Endothelial cell (in vitro differentiated cells): Measurements from ENCODE around the gene MYOM3. TPM values are rescaled to one million over a fixed set of nuclear protein-coding genes. Genes with fewer than 3 reads are reported as not detected.

ENCODE experiments used
- DNase-seq: peaks from one replicate; pipeline ENCODE4 v3.0.0; 2021; ENCODE audit warnings: low spot score
- H3K27ac Mint-ChIP-seq: one replicate; pipeline ENCODE4 v1.8.0; 2021; ENCODE audit warnings: mixed read lengths, inconsistent platforms; ENCODE audit not compliant: unreplicated experiment
- H3K27me3 Mint-ChIP-seq: one replicate; pipeline ENCODE4 v1.8.0; 2021; ENCODE audit warnings: mild to moderate bottlenecking, moderate library complexity, mixed read lengths, inconsistent platforms; ENCODE audit not compliant: unreplicated experiment
- H3K36me3 Mint-ChIP-seq: one replicate; pipeline ENCODE4 v1.8.0; 2021; ENCODE audit warnings: mild to moderate bottlenecking, low read depth, mixed read lengths, inconsistent platforms; ENCODE audit not compliant: unreplicated experiment
- H3K4me1 Mint-ChIP-seq: one replicate; pipeline ENCODE4 v1.8.0; 2021; ENCODE audit warnings: mild to moderate bottlenecking, mixed read lengths, inconsistent platforms; ENCODE audit not compliant: unreplicated experiment
- H3K4me3 Mint-ChIP-seq: one replicate; pipeline ENCODE4 v1.8.0; 2021; ENCODE audit warnings: mild to moderate bottlenecking, mixed read lengths, inconsistent platforms; ENCODE audit not compliant: unreplicated experiment
- H3K9me3 Mint-ChIP-seq: one replicate; pipeline ENCODE4 v1.8.0; 2021; ENCODE audit warnings: mixed read lengths, inconsistent platforms; ENCODE audit not compliant: unreplicated experiment
- total RNA-seq: library from RNA; stranded (reverse); fragmentation: NEBNext Ultra II Directional; extraction: Animal tissue kit (Norgen Biotek cat#: 25700); gene quantifications from one replicate; pipeline ENCODE4 v1.2.1, GENCODE V29; 2021; ENCODE audit not compliant: unreplicated experiment
- TF ChIP-seq, protein P1 (sequence below): fragments of 200-600 bp; sonication (generic); IDR thresholded peaks from one replicate; pipeline ENCODE4 v1.5.0; 2021; ENCODE audit warnings: antibody characterized with exemption; ENCODE audit not compliant: unreplicated experiment

Gene MYOM3
- total RNA-seq, 1 donor from 2014 or later = 0.59 TPM

DNA sequence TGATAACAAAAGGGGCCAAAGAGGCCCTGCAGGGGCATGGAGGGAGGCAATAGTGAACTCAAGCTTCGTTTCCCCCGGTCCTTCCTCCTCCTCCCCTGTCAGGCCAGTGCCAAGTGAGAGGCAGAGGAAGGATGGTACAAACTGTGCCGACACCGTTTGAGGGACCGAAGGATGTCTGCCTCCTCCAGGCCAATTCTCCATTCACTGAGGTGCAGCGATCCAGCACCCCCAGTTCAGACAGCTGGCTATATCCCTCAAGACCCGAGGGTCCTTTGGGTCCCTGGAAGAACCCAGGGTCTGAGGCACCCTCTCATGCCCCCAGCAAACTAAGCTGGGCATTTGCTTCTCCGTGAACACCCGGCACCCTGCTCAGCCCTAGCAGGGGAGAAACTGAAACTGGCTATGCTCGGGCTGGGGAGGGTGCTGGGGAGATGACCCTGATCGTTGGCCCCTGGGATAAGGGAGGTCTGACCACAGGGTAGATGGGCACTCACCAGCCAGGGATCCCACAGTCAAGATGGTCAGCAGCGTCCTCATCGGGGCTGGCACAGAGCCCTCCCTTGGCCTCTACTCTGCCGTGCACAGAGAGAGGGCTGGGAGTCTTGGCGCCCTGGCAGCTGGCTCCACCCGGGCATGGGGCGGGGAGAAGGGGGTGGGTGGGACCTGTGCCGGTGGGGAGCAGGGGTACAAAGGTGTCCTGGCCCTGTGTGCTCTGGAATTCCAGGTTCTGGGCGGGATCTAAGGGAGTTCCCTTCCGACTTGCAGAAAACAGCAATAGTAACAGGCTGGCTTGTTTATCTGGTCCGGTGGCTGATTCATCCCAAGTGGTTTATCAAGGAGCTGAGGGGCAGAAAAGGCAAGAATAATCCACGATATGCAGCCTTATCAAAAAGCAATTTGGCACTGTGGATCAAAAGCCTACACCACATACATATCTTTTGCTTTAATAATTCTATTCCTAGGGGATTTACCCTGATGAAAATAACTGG, 30.9 kb upstream of the MYOM3 start, which contains the start of gene IL22RA1:
Gene IL22RA1 (minus strand): TSS at position 595 of the 989 bp plus-strand sequence. CDS start 58 bp downstream, at position 537.
- DNase-seq = no peak
- Mint-ChIP-seq H3K27ac (no peak within 1 kb of the TSS), H3K4me3 (no peak within 1 kb of the TSS)

DNA sequence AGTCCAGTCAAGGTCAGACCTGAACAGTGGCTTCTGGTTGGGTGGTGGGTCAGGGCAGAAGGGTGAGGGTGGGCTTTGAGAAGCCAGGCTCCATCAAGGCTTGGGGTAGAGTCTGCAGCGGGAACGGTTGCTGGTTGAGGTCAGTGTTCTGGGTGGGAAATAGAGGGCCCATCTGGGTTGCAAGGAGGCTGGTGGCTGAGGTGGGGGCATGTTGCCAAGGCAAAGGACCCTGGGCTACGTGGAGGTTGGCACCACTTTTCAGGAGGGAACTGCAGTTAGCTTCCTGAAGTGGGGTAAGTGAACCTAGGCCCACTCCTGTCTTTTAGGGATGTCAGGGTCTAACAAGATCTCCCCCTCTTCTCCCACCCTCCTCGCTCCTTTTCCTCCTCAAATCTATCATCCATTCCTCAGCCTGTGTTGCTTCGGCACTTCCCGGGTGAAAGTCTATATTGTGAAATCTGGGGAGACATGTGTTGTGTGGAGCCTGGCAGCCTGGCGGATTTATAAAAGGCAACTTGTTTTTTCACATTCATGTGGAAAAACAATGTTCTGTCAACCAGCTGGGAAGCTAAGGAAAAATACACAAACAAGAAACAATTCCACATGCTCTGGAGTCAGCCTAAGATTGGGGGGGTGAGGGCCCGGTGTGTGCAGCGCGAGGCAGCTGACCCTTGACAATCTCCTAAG, 29.5 kb upstream of the MYOM3 start:
- no peak overlapping the region for H3K27ac Mint-ChIP-seq

More for the DNA sequence above, 30.9 kb upstream of the MYOM3 start, which contains the start of gene IL22RA1:
- H3K36me3 Mint-ChIP-seq = no peaks in the 10 kb centered on the region
- H3K9me3 Mint-ChIP-seq = no peaks in the 10 kb centered on the region
- peaks cover 13% of the 10 kb centered on the region for H3K4me1 Mint-ChIP-seq
- H3K27me3 Mint-ChIP-seq = no peaks in the 10 kb centered on the region
- TF ChIP-seq, protein P1, sequence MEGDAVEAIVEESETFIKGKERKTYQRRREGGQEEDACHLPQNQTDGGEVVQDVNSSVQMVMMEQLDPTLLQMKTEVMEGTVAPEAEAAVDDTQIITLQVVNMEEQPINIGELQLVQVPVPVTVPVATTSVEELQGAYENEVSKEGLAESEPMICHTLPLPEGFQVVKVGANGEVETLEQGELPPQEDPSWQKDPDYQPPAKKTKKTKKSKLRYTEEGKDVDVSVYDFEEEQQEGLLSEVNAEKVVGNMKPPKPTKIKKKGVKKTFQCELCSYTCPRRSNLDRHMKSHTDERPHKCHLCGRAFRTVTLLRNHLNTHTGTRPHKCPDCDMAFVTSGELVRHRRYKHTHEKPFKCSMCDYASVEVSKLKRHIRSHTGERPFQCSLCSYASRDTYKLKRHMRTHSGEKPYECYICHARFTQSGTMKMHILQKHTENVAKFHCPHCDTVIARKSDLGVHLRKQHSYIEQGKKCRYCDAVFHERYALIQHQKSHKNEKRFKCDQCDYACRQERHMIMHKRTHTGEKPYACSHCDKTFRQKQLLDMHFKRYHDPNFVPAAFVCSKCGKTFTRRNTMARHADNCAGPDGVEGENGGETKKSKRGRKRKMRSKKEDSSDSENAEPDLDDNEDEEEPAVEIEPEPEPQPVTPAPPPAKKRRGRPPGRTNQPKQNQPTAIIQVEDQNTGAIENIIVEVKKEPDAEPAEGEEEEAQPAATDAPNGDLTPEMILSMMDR = no peak

DNA sequence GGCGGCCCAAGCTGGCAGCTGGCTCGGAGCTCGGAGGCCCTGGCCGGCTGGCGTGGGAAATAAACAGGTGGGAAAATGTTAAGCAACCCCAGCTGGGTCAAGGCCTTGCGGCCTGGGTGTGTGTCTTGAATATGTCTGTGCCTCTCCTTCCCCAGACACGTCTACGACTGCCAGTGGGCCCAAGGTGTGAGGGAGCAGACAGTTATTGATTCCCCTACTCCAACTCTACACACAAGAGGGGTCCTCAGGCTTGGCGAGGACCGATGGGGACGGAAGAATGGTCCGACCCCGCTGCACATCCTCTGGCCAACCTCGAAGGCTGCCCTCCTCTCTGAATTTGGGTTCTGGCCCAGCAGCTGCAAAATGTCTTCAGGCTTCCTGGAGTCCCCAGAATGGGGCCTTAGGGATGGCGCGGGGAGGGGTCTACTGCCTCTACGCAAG, 28.8 kb upstream of the MYOM3 start:
- TF ChIP-seq, protein P1 = no peak
- no peak for DNase-seq
- H3K27me3 Mint-ChIP-seq = peaks cover 1% of the 10 kb centered on the region
- H3K4me3 Mint-ChIP-seq = no peak overlapping the region
- no peak overlapping the region for H3K27ac Mint-ChIP-seq
- H3K9me3 Mint-ChIP-seq = no peaks in the 10 kb centered on the region
- peaks cover 13% of the 10 kb centered on the region for H3K4me1 Mint-ChIP-seq
- H3K36me3 Mint-ChIP-seq = no peaks in the 10 kb centered on the region

More for the DNA sequence above, 29.5 kb upstream of the MYOM3 start:
- H3K4me3 Mint-ChIP-seq = no peak overlapping the region
- no peak for DNase-seq
- H3K4me1 Mint-ChIP-seq = peaks cover 13% of the 10 kb centered on the region
- H3K27me3 Mint-ChIP-seq = peaks cover 1% of the 10 kb centered on the region
- H3K36me3 Mint-ChIP-seq = no peaks in the 10 kb centered on the region
- no peaks in the 10 kb centered on the region for H3K9me3 Mint-ChIP-seq
- TF ChIP-seq, protein P1 = no peak

DNA sequence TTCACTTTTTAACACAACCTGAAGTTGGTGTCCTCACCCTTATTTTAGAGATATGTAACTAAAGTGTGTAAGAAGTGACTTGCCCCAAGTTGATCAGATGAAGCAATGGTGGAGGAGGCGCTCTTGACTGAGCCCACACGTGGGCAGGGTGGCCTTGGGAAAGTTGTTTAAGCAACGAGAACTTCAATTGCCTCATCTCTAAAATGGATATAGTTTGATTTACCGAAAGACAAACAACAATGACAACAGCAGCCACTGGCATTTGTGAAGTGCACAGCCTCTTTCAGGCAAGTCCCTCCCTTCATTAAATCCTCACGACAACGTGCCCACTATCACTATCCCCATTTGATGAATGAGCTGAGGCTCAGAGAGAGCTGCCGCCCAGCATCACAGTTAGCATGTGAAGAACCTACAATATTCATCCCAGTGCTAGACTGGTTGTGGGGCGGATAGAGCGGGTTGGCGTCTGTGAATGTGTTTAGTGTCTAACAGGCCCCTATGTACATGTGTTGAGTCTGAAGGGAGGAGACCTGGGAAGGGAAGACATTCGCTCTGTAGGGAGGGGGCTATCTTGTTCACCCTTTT, 28.0 kb upstream of the MYOM3 start:
- H3K27ac Mint-ChIP-seq = no peak overlapping the region
- no peaks in the 10 kb centered on the region for H3K36me3 Mint-ChIP-seq
- H3K9me3 Mint-ChIP-seq = no peaks in the 10 kb centered on the region
- TF ChIP-seq, protein P1 = no peak
- no peak for DNase-seq
- no peak overlapping the region for H3K4me3 Mint-ChIP-seq
- H3K4me1 Mint-ChIP-seq = peaks cover 13% of the 10 kb centered on the region
- peaks cover 1% of the 10 kb centered on the region for H3K27me3 Mint-ChIP-seq
